Smooth muscle cell (in vitro differentiated cells): ENCODE measurements around the gene SH2D4B. TPM values are rescaled to one million over a fixed set of nuclear protein-coding genes. Genes with fewer than 3 reads are reported as not detected.

ENCODE experiments used
- DNase-seq: peaks from one replicate; lab custom pipeline; 2025; ENCODE audit not compliant: unreplicated experiment; lab: John Stamatoyannopoulos, UW
- H2AFZ ChIP-seq: fragments of 200-600 bp; sonication (generic); 2 replicates; pipeline ENCODE4 v1.6.0; 2016; ENCODE audit warnings: antibody characterized with exemption, low read depth, mild to moderate bottlenecking
- H3F3A ChIP-seq: fragments of 200-600 bp; sonication (generic); 2 replicates; pipeline ENCODE4 v1.6.0; 2017; ENCODE audit warnings: antibody characterized with exemption, low read depth
- H3K27ac ChIP-seq: fragments of 200-600 bp; sonication (generic); 2 replicates; pipeline ENCODE4 v1.5.1; 2016; ENCODE audit warnings: low read depth, mild to moderate bottlenecking
- H3K27me3 ChIP-seq: fragments of 200-600 bp; sonication (generic); 2 replicates; pipeline ENCODE4 v1.6.1; 2016; ENCODE audit warnings: low read depth, mild to moderate bottlenecking
- H3K36me3 ChIP-seq: fragments of 200-600 bp; sonication (generic); 2 replicates; pipeline ENCODE4 v1.5.1; 2016; ENCODE audit warnings: low read depth
- H3K4me1 ChIP-seq: fragments of 200-600 bp; sonication (generic); 2 replicates; pipeline ENCODE4 v1.5.1; 2016; ENCODE audit warnings: low read depth
- H3K4me2 ChIP-seq: fragments of 200-600 bp; sonication (generic); 2 replicates; pipeline ENCODE4 v1.6.0; 2016; ENCODE audit warnings: mild to moderate bottlenecking
- H3K4me3 ChIP-seq: fragments of 200-600 bp; sonication (generic); 2 replicates; pipeline ENCODE4 v1.5.1; 2016; ENCODE audit warnings: mild to moderate bottlenecking
- H3K79me2 ChIP-seq: fragments of 200-600 bp; sonication (generic); 2 replicates; pipeline ENCODE4 v1.6.0; 2016; ENCODE audit warnings: low read depth, mild to moderate bottlenecking
- H3K9ac ChIP-seq: fragments of 200-600 bp; sonication (generic); 2 replicates; pipeline ENCODE4 v1.6.0; 2016; ENCODE audit warnings: low read depth
- H3K9me3 ChIP-seq: fragments of 200-600 bp; sonication (generic); replicated peaks from 2 replicates; pipeline ENCODE4 v1.5.1; 2016; ENCODE audit warnings: low read depth
- H4K20me1 ChIP-seq: fragments of 200-600 bp; sonication (generic); 2 replicates; pipeline ENCODE4 v1.6.0; 2016; ENCODE audit warnings: low read depth
- WGBS: methylation state at CpG from one replicate; pipeline ENCODE4 v1.1.7; 2016; ENCODE audit warnings: low lambda C conversion rate; 5-methylcytosine and 5-hydroxymethylcytosine counted together
- polyA plus RNA-seq: library from polyadenylated mRNA; unstranded; fragments of >200 nt; fragmentation: Nextera tagmentation; extraction: Ambion mirVana; gene quantifications from 2 replicates; pipeline ENCODE4 v1.2.1, GENCODE V29; 2016
- total RNA-seq: library from RNA; depleted of rRNA; stranded (reverse); fragments of >200 nt; gene quantifications from 2 replicates; pipeline ENCODE4 v1.2.3, GENCODE V29; 2014
- TF ChIP-seq, protein P1 (sequence below): fragments of 200-600 bp; sonication (generic); IDR thresholded peaks from 2 replicates; pipeline ENCODE4 v1.5.1; 2017; ENCODE audit warnings: borderline replicate concordance, mild to moderate bottlenecking, antibody characterized with exemption; ENCODE audit not compliant: insufficient read depth, poor library complexity, severe bottlenecking

SH2D4B gene
- total and polyA plus RNA-seq, 2 experiments from 2014 or later = 0.13 TPM; not detected in 1

DNA sequence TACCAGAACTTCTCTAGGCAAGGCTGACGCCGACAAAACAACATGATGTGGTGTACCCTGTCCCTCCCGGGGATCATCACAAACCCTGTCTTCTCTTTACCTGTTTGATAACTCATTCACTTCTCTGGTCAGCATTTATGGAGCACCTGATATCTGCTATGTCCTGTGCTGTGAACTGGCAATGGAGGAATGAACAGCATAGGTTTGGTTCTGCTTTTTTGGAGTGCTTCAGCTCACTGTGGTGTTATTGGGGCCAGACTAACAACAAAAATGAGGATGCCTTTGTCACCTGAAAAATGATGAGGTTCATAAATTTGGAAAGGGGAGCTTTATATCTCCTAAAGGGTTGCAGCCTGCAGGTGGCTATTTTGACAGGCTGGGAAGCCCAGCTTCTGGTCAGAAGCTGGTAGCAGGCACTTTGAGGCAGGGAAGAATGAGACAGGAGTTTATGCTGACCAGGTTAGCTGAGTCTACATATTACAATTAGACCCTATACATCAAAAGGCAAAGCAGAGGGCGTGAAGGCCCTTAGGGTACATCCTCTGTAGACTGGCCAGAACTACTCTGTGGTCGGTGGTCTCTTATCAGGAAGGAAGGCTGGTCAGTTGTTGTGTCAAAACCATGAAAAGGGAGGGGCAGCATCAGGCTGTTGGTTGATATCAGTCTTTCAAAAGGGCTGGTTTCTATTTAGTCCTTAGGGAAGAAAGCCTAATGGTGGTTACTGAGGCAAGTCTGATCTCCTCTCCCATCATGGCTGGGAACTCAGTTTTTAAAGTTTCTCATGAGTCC, 42.3 kb downstream of the SH2D4B start:
- no peak overlapping the region for H2AFZ ChIP-seq
- H3K4me2 ChIP-seq = peak overlapping the region; percentile 14
- no peaks in the 10 kb centered on the region for H4K20me1 ChIP-seq
- DNase-seq = no peak
- WGBS = 77% methylated on average over 5 of the region's 5 CpGs
- H3K27ac ChIP-seq = peak overlapping the region; percentile 42
- H3F3A ChIP-seq = no peaks in the 10 kb centered on the region
- no peaks in the 10 kb centered on the region for H3K27me3 ChIP-seq
- no peaks in the 10 kb centered on the region for H3K36me3 ChIP-seq
- no peaks in the 10 kb centered on the region for H3K79me2 ChIP-seq
- no peak overlapping the region for H3K4me3 ChIP-seq
- no peaks in the 10 kb centered on the region for H3K4me1 ChIP-seq
- no peak overlapping the region for H3K9ac ChIP-seq
- no peaks in the 10 kb centered on the region for H3K9me3 ChIP-seq
- TF ChIP-seq, protein P1, sequence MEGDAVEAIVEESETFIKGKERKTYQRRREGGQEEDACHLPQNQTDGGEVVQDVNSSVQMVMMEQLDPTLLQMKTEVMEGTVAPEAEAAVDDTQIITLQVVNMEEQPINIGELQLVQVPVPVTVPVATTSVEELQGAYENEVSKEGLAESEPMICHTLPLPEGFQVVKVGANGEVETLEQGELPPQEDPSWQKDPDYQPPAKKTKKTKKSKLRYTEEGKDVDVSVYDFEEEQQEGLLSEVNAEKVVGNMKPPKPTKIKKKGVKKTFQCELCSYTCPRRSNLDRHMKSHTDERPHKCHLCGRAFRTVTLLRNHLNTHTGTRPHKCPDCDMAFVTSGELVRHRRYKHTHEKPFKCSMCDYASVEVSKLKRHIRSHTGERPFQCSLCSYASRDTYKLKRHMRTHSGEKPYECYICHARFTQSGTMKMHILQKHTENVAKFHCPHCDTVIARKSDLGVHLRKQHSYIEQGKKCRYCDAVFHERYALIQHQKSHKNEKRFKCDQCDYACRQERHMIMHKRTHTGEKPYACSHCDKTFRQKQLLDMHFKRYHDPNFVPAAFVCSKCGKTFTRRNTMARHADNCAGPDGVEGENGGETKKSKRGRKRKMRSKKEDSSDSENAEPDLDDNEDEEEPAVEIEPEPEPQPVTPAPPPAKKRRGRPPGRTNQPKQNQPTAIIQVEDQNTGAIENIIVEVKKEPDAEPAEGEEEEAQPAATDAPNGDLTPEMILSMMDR = no peak

DNA sequence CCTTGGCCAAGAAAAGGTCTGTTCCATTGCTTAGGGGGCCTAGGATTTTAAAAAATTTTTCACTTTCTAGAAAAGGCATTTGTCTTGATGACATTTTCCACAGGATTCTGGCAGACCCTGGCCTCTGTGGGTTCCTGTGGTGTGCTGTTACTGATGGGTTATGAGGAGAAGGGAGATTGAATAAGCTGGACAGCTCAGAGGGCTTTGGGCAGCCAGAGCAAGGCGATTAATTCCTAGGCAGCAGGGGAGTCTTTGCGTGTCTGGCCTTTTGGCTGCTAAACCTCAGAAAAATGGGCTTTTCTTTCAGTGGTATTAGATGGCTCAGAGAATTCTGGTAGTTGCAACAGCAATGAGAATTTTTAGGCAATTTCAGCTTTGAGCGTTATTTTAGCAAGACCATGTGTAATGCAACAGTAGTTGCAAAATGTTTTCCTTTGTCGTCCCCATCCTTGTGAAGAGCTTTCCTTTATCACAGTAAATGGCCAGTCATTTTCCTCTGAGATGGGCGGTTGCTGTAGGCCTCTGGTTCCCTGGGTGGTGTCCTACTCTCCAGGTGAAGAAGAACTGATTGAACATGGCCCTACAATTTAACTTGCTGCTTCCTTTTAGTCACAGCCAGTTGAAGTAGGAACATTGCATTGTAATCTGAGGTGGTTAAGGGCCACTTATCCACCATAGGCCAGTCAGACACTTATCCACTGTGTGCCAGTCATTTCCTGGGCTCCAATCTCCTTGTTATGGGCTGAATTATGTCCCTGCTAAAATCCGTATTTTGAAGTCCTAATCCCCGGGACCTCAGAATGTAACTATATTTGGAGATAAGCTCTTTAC, 43.2 kb downstream of the SH2D4B start:
- H3K4me2 ChIP-seq = peak overlapping the region; percentile 14
- no peaks in the 10 kb centered on the region for H3F3A ChIP-seq
- peak overlapping the region; percentile 42 for H3K27ac ChIP-seq
- TF ChIP-seq, protein P1 = no peak
- H4K20me1 ChIP-seq = no peaks in the 10 kb centered on the region
- H3K4me1 ChIP-seq = no peaks in the 10 kb centered on the region
- no peaks in the 10 kb centered on the region for H3K79me2 ChIP-seq
- H3K27me3 ChIP-seq = no peaks in the 10 kb centered on the region
- no peaks in the 10 kb centered on the region for H3K36me3 ChIP-seq
- no peak overlapping the region for H2AFZ ChIP-seq
- no peaks in the 10 kb centered on the region for H3K9me3 ChIP-seq
- H3K9ac ChIP-seq = no peak overlapping the region
- 47% methylated on average over 7 of the region's 7 CpGs for WGBS
- DNase-seq = no peak
- H3K4me3 ChIP-seq = no peak overlapping the region

DNA sequence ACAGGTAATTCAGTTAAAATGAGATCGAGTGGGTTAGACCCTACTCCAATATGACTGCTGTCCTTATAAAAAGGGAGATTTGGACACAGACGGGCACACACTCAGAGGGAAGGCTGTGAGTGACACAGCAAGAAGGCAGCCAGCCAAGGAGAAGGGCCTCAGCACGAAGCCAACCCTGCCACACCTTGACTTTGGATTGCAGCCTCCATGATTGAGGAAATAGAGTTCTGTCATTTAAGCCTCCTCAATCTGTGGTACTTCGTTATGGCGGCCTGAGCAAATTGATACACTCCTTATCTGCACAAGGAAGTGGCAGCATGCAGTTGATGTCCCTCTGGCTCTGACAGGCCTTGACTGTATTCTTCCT, 43.8 kb downstream of the SH2D4B start:
- no peaks in the 10 kb centered on the region for H3K79me2 ChIP-seq
- no peak overlapping the region for H3K9ac ChIP-seq
- no peak overlapping the region for H3K4me3 ChIP-seq
- H3F3A ChIP-seq = no peaks in the 10 kb centered on the region
- peak overlapping the region; percentile 3 for H3K4me2 ChIP-seq
- no peaks in the 10 kb centered on the region for H3K27me3 ChIP-seq
- DNase-seq = no peak
- peak overlapping the region; percentile 42 for H3K27ac ChIP-seq
- H3K4me1 ChIP-seq = no peaks in the 10 kb centered on the region
- WGBS = 97% methylated on average over 5 of the region's 5 CpGs
- no peaks in the 10 kb centered on the region for H3K9me3 ChIP-seq
- no peak overlapping the region for H2AFZ ChIP-seq
- no peaks in the 10 kb centered on the region for H3K36me3 ChIP-seq
- TF ChIP-seq, protein P1 = no peak
- no peaks in the 10 kb centered on the region for H4K20me1 ChIP-seq
